NCI-H1436 (cell line): ENCODE measurements around the gene GPX1.

Experiments
- DNase-seq: peaks from one replicate; lab custom pipeline; 2025; lab: John Stamatoyannopoulos, UW

Gene GPX1

DNA sequence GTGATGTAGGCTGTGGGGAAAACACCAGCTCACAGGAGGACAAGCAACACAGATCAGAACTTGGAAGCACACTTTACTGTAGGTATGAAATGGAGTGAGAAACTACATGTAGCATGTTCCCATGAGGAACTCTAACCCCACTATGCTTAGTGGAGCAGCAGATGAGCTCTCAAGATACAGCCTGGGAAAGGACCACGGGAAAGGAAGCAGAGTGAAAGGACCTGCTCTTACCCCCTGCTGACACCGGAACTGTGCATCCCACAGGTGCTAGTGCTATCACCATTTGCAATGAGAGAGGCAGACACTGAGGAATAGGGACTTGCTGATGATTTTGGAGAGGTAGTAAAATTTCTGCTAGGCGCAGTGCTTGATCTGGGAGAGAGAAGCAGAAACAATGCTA, 46.9 kb downstream of the GPX1 start:
- no peak for DNase-seq

DNA sequence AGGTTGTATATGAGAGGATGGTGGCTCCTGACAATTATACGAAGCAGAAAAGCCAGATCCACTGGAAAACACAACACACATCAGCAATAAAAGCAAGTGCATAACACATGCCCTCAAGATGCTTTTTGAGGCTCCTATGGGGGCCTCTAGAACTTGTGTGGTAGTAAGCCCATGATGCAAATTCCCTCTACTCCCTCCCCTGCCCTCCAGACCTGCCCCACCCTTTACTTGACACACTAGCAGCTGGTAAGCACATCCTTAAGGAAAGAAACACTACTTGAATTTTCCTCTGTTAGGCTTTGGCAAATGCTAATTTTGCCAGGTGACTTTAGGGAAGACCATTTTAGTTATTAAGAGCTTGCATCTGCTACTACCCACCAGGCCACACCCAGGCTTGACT, 47.5 kb downstream of the GPX1 start:
- no peak for DNase-seq
